Heart right ventricle (tissue), 16 donors: ENCODE measurements around the gene FRMD4B. TPM values are rescaled to one million over a fixed set of nuclear protein-coding genes. Genes with fewer than 3 reads are reported as not detected.

ENCODE experiments used
- ATAC-seq, 8 donors: fragments of 200-7000 bp; cut with Tn5 transposase; one replicate each; pipeline ENCODE4 v1.9.1; 2020; ENCODE audit warnings: mild to moderate bottlenecking in 8 of 8, moderate library complexity in 8 of 8, moderate number of reproducible peaks in 1 of 8
- DNase-seq, 2 donors: peaks; one replicate each; pipeline ENCODE4 v3.0.0-alpha.2; 2020
- H3K27ac ChIP-seq, 10 donors: fragments of 200-600 bp; sonication (generic) in 2 of 10; one replicate each; pipeline versions ENCODE4 v1.5.0 to v1.8.0; 2020 to 2022; ENCODE audit warnings: mild to moderate bottlenecking in 3 of 10
- H3K27me3 ChIP-seq, 7 donors: fragments of 200-600 bp; one replicate each; pipeline ENCODE4 v1.8.0; 2021 to 2022; ENCODE audit warnings: mild to moderate bottlenecking in 2 of 7
- H3K36me3 ChIP-seq, 9 donors: fragments of 200-600 bp; sonication (generic) in 1 of 9; one replicate each; pipeline versions ENCODE4 v1.5.0 to v1.8.0; 2020 to 2022; ENCODE audit warnings: mild to moderate bottlenecking in 2 of 9
- H3K4me1 ChIP-seq, 9 donors: fragments of 200-600 bp; sonication (generic) in 1 of 9; one replicate each; pipeline versions ENCODE4 v1.5.0 to v1.8.0; 2020 to 2022; ENCODE audit warnings: mild to moderate bottlenecking in 4 of 9
- H3K4me3 ChIP-seq, 10 donors: fragments of 200-600 bp; sonication (generic) in 2 of 10; one replicate each; pipeline versions ENCODE4 v1.5.0 to v1.8.0; 2020 to 2022; ENCODE audit warnings: mild to moderate bottlenecking in 7 of 10, moderate library complexity in 2 of 10
- H3K9me3 ChIP-seq, 11 donors: fragments of 200-600 bp in 10 of 11; sonication (generic) in 2 of 11; one replicate each; pipeline versions ENCODE4 v1.5.0 to v1.8.0; 2013 to 2022; ENCODE audit warnings: mild to moderate bottlenecking in 2 of 11, control low read depth in 1 of 11, moderate library complexity in 1 of 11
- CTCF ChIP-seq, 9 donors: fragments of 200-600 bp; sonication (generic) in 2 of 9; IDR thresholded peaks; one replicate each; pipeline versions ENCODE4 v1.5.0 to v1.8.0; 2021 to 2022; ENCODE audit warnings: antibody characterized with exemption in 9 of 9, mild to moderate bottlenecking in 5 of 9, moderate library complexity in 1 of 9
- WGBS, 2 donors: extraction: QIAGEN DNeasy Blood & Tissue Kit; methylation state at CpG; one replicate each; pipeline ENCODE4 v1.1.7; 2013; ENCODE audit warnings: inconsistent platforms in 1 of 2; 5-methylcytosine and 5-hydroxymethylcytosine counted together
- intact Hi-C, 10 donors: fragments of 100-400 bp; cut with DNase I; formaldehyde crosslinking; loops; one replicate each; pipeline versions ENCODE4 v1.11.1 to v1.14.2; 2022
- polyA plus RNA-seq, 2 donors: library from polyadenylated mRNA; stranded (reverse); fragments of 200-250 nt; gene quantifications; one replicate each; pipeline ENCODE4 v1.2.3, GENCODE V29; 2013
- total RNA-seq, 10 donors: library from RNA; stranded (reverse); fragmentation: NEBNext Ultra II Directional in 3 of 10; extraction: Animal tissue kit (Norgen Biotek cat#: 25700) in 3 of 10; gene quantifications; one replicate each; pipeline versions ENCODE4 v1.2.1 to v1.2.4, GENCODE V29; 2021 to 2023
- donor health status: Arrhythmogenic right ventricular cardiomyopathy.
- donor health status: ischemic (EF 13 %, LVEDD 7.1; RV severe dilation, severe dysfunction).
- donor health status: healthy with polysubstance abuse.
- donor health status: DM: no; HTN: yes; CAD: no.
- donor health status: DM: no; HTN: no; CAD: no.
- donor health status: ischemic (EF 25% LVEDD 6.9; RV normal size, moderate dysfunction).
- donor health status: ischemic (EF 25% LVEDD 5.7; RV mildly dilated, moderate dysfunction).
- donor health status: healthy.
- donor health status: DM: yes; HTN: yes; CAD: no.
- donor health status: Ischemic cardiomyopathy.
- donor health status: ischemic (EF 35%, LVEDD 5.7; RV mildly dilated, moderate dysfunction).
- donor health status: nonischemic (EF 11% LVEDD 7.7; RV severe dilation, severe dysfunction).
- donor health status: DM: yes; HTN: yes; CAD: no.
- donor health status: PGD.
- donor health status: ischemic (EF 29% LVEDD 5.4; RV normal size, mild dysfunction).
- donor health status: nonischemic (EF 23%, LVEDD 6.1; RV moderate dilation, normal function).

Gene FRMD4B
- total and polyA plus RNA-seq, 12 donors, result 4.1 to 31.0 (median 16.7) TPM

GRCh38 chr3:69126216-69126615 lies 259.7 kb downstream of the FRMD4B start:
- peaks cover 0 to 10% (median 6%) of the 10 kb centered on the region in 9 donors for H3K4me1 ChIP-seq
- no peak for TF ChIP-seq CTCF (IDR thresholded peaks at IDR 0.05)
- intact Hi-C loops, result no loop called here
- H3K4me3 ChIP-seq, result no peak overlapping the region
- no peaks in the 10 kb centered on the region for H3K9me3 ChIP-seq
- WGBS, 2 donors, result 82 to 85% methylated on average over 3 of the region's 3 CpGs
- ATAC-seq, result no peak
- no peak for DNase-seq
- H3K36me3 ChIP-seq, result no peaks in the 10 kb centered on the region
- no peaks in the 10 kb centered on the region for H3K27me3 ChIP-seq
- H3K27ac ChIP-seq, result no peak overlapping the region

DNA sequence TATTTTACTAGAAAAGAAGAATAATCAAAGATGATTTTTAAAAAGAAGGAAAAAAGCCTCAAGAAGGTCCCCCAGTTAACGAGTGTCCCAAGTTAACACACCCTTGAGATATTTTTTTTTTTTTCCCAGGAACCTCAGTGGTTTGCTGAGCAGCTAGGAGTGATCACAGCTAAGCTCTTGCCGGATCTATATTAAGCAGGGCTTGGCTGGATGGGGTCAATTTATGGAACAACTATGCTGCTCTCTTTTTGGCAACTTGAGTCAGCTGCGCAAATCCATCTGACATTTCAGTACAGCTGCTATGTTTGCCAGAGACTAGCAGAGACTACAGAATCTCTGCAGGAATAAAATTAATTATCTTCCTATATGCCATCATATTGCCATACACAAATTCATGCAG lies 263.5 kb downstream of the FRMD4B start, which contains the start of gene LMOD3:
Gene LMOD3 (minus strand): TSS at position 193 of the 400 bp plus-strand sequence. CDS start 209 bp downstream, outside the sequence.
- DNase-seq, result peak in 1 of 2 donors; percentile 50
- Histone ChIP-seq H3K27me3 (no peaks in the 10 kb centered on the region), H3K4me3 (peak within 1 kb of the TSS; percentile 20 to 58 (median 42)), H3K36me3 (peaks cover 0 to 6% (median 0%) of the 10 kb centered on the region in 9 donors), H3K27ac (peak within 1 kb of the TSS; percentile 47 to 88 (median 73)), H3K9me3 (no peaks in the 10 kb centered on the region), H3K4me1 (peaks cover 0 to 10% (median 6%) of the 10 kb centered on the region in 9 donors)
- 42 to 51% methylated on average over 3 of the region's 3 CpGs for WGBS, 2 donors
- intact Hi-C loops, result loop anchor here in 2 of 10 donors (5.0 kb wide), 1 partner anchor 40 kb away; the partner anchor contains the start of genes ARL6IP5 (in 2 of the 2) and UBA3 (in 2 of the 2)
- ATAC-seq, result peak; percentile 67 to 92 (median 88)
- TF ChIP-seq CTCF (IDR thresholded peaks at IDR 0.05), result no peak

- ATAC-seq (peak in 6 of 8 donors; percentile 11 to 67 (median 50)), DNase-seq (peak in 1 of 2 donors; percentile 32)
- Histone ChIP-seq H3K4me3 (peak overlapping the region; percentile 20 to 58 (median 42)), H3K36me3 (peaks cover 0 to 6% (median 0%) of the 10 kb centered on the region in 9 donors), H3K27me3 (no peaks in the 10 kb centered on the region), H3K9me3 (no peaks in the 10 kb centered on the region), H3K27ac (peak overlapping the region; percentile 47 to 88 (median 73)), H3K4me1 (peaks cover 0 to 10% (median 6%) of the 10 kb centered on the region in 9 donors)
- 13 to 26% methylated on average over 8 of the region's 8 CpGs for whole genome bisulfite sequencing, 2 donors
- intact Hi-C loops, result loop anchor here in 2 of 10 donors (1.0 to 5.0 kb wide), 2 partner anchors 40 to 184 kb away; partner anchors contain the start of genes ARL6IP5 (in 2 of the 2) and UBA3 (in 2 of the 2)
- TF ChIP-seq CTCF (IDR thresholded peaks at IDR 0.05), result no peak
Measured at GRCh38 chr3:69121950-69122349, 263.9 kb downstream of the FRMD4B start.

DNA sequence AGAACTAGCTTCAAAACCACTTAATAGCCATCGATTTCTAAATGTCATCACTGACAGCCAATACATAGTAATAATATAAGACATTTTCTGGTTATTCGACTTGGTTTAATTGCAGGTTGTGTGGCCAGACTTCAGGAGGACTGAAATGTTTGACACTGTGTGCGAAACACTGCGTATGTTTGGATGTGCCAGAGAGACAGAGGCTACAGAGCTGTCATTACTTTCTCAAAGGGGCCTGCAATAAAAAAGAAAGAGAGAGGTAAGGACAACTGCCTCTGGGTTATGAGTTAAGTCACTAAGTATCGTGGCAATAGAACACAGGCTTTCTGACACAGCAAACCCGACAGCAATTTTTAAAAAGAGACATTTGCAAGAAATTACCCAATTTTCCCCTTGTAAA lies 264.4 kb downstream of the FRMD4B start:
- no peak for TF ChIP-seq CTCF (IDR thresholded peaks at IDR 0.05)

More for the DNA sequence above, 264.4 kb downstream of the FRMD4B start:
- Histone ChIP-seq H3K36me3 (peaks cover 0 to 6% (median 0%) of the 10 kb centered on the region in 9 donors), H3K27me3 (no peaks in the 10 kb centered on the region), H3K27ac (peak overlapping the region; percentile 47 to 88 (median 73)), H3K4me3 (peak overlapping the region; percentile 20 to 58 (median 42)), H3K9me3 (no peaks in the 10 kb centered on the region), H3K4me1 (peaks cover 0 to 10% (median 6%) of the 10 kb centered on the region in 9 donors)
- ATAC-seq, result peak in 7 of 8 donors; percentile 23 to 70 (median 58)
- 47 to 60% methylated on average over 6 of the region's 6 CpGs for WGBS, 2 donors
- intact Hi-C loops, result loop anchor here in 2 of 10 donors (1.0 to 5.0 kb wide), 2 partner anchors 39 to 185 kb away; partner anchors contain the start of genes ARL6IP5 (in 2 of the 2) and UBA3 (in 2 of the 2)
- no peak for DNase-seq
